Esophagus squamous epithelium (tissue), 5 donors: Measurements from ENCODE around the gene PARVA. TPM values are rescaled to one million over a fixed set of nuclear protein-coding genes. Genes with fewer than 3 reads are reported as not detected.

ENCODE experiments used
- DNase-seq: peaks from one replicate; lab custom pipeline; 2025; lab: John Stamatoyannopoulos, UW
- H3K27ac ChIP-seq, 4 donors: fragments of 200-600 bp; sonication (generic); one replicate each; pipeline ENCODE4 v1.5.1; 2016 to 2019; ENCODE audit warnings: mild to moderate bottlenecking in 1 of 4
- H3K27me3 ChIP-seq, 4 donors: fragments of 200-600 bp; sonication (generic); 1 replicate in 3 of 4; 2 replicates in 1 of 4; pipeline versions ENCODE4 v1.5.1 to v1.6.0; 2017 to 2021; ENCODE audit warnings: antibody characterized with exemption in 1 of 4
- H3K36me3 ChIP-seq, 3 donors: fragments of 200-600 bp; sonication (generic); one replicate each; pipeline ENCODE4 v1.5.1; 2016 to 2019
- H3K4me1 ChIP-seq, 3 donors: fragments of 200-600 bp; sonication (generic); one replicate each; pipeline ENCODE4 v1.5.1; 2017 to 2019
- H3K4me3 ChIP-seq, 4 donors: fragments of 200-600 bp; sonication (generic); 1 replicate in 3 of 4; 2 replicates in 1 of 4; pipeline ENCODE4 v1.5.1; 2016 to 2019; ENCODE audit warnings: mild to moderate bottlenecking in 2 of 4, moderate library complexity in 1 of 4
- H3K9me3 ChIP-seq, 3 donors: fragments of 200-600 bp; sonication (generic); one replicate each; pipeline ENCODE4 v1.5.1; 2016 to 2019
- CTCF ChIP-seq, 6 experiments: fragments of 450-650 bp in 4 of 6; fragments of 200-600 bp in 2 of 6; sonication (generic) in 2 of 6; IDR thresholded peaks; one replicate each; pipeline ENCODE4 v1.5.1; 2016 to 2019; ENCODE audit warnings: antibody characterized with exemption in 6 of 6, mild to moderate bottlenecking in 4 of 6, moderate library complexity in 4 of 6
- POLR2A ChIP-seq, 4 donors: fragments of 450-650 bp; IDR thresholded peaks; one replicate each; pipeline ENCODE4 v1.6.1; 2017; ENCODE audit warnings: antibody characterized with exemption in 4 of 4, mild to moderate bottlenecking in 4 of 4, moderate library complexity in 3 of 4
- WGBS, 2 donors: methylation state at CpG; one replicate each; pipeline ENCODE4 v1.1.5; 2018; 5-methylcytosine and 5-hydroxymethylcytosine counted together
- intact Hi-C: fragments of 100-400 bp; cut with DNase I; formaldehyde crosslinking; loops from one replicate; pipeline ENCODE4 v1.15.0; 2022
- total RNA-seq, 4 donors: library from RNA; depleted of rRNA; stranded (reverse); fragments of >200 nt; gene quantifications; one replicate each; pipeline ENCODE4 v1.1.0, GENCODE V29; 2016
- donor health status: DM: yes; HTN: yes; CAD: no.

The PARVA gene
- total RNA-seq, 4 donors from 2014 or later, result 8.6 to 66.9 (median 16.2) TPM

- TF ChIP-seq CTCF (IDR thresholded peaks at IDR 0.05) (no peak), POLR2A (IDR thresholded peaks at IDR 0.05) (no peak)
- Histone ChIP-seq H3K36me3 (peaks cover 0 to 55% (median 0%) of the 10 kb centered on the region in 3 donors), H3K4me1 (peaks cover 0 to 30% (median 11%) of the 10 kb centered on the region in 3 donors), H3K4me3 (no peak overlapping the region), H3K27me3 (no peaks in the 10 kb centered on the region), H3K27ac (peak overlapping the region; percentile 5 to 43 (median 12)), H3K9me3 (no peaks in the 10 kb centered on the region)
- WGBS, 2 donors, result 66 to 90% methylated on average over 2 to 3 of the region's 3 CpGs
- DNase-seq, result no peak
- intact Hi-C loops, result no loop called here
Measured at GRCh38 chr11:12503039-12503484, 125.7 kb downstream of the PARVA start.

- TF ChIP-seq POLR2A (IDR thresholded peaks at IDR 0.05), result no peak
- TF ChIP-seq CTCF (IDR thresholded peaks at IDR 0.05), result no peak
- intact Hi-C loops, result no loop called here
- WGBS, 2 donors, result 44 to 45% methylated on average over 3 of the region's 3 CpGs
- DNase-seq, result no peak
- Histone ChIP-seq H3K4me1 (peaks cover 0 to 38% (median 14%) of the 10 kb centered on the region in 3 donors), H3K4me3 (no peak overlapping the region), H3K27me3 (no peaks in the 10 kb centered on the region), H3K9me3 (no peaks in the 10 kb centered on the region), H3K36me3 (peaks cover 0 to 47% (median 0%) of the 10 kb centered on the region in 3 donors), H3K27ac (peak overlapping the region in 1 of 4 donors; percentile 43)
Measured at GRCh38 chr11:12503886-12504285, 126.5 kb downstream of the PARVA start.

GRCh38 chr11:12505183-12505582 lies 127.8 kb downstream of the PARVA start:
- no peaks in the 10 kb centered on the region for H3K9me3 ChIP-seq
- TF ChIP-seq CTCF (IDR thresholded peaks at IDR 0.05) (no peak), POLR2A (IDR thresholded peaks at IDR 0.05) (no peak)
- no peak overlapping the region for H3K27ac ChIP-seq
- no peak for DNase-seq
- H3K4me1 ChIP-seq, result peaks cover 0 to 47% (median 14%) of the 10 kb centered on the region in 3 donors
- no peak overlapping the region for H3K4me3 ChIP-seq
- no peaks in the 10 kb centered on the region for H3K27me3 ChIP-seq
- intact Hi-C loops, result no loop called here
- 76 to 87% methylated on average over 2 of the region's 2 CpGs for WGBS, 2 donors
- H3K36me3 ChIP-seq, result peaks cover 0 to 44% (median 0%) of the 10 kb centered on the region in 3 donors

GRCh38 chr11:12506404-12506921 lies 129.1 kb downstream of the PARVA start:
- DNase-seq, result no peak
- H3K4me3 ChIP-seq, result no peak overlapping the region
- H3K36me3 ChIP-seq, result peaks cover 0 to 47% (median 0%) of the 10 kb centered on the region in 3 donors
- peaks cover 0 to 47% (median 14%) of the 10 kb centered on the region in 3 donors for H3K4me1 ChIP-seq
- H3K27ac ChIP-seq, result peak overlapping the region in 3 of 4 donors; percentile 3 to 68 (median 56)
- no peaks in the 10 kb centered on the region for H3K27me3 ChIP-seq
- TF ChIP-seq CTCF (IDR thresholded peaks at IDR 0.05) (no peak), POLR2A (IDR thresholded peaks at IDR 0.05) (no peak)
- intact Hi-C loops, result no loop called here
- H3K9me3 ChIP-seq, result no peaks in the 10 kb centered on the region

- TF ChIP-seq POLR2A (IDR thresholded peaks at IDR 0.05), result no peak
- no peak for TF ChIP-seq CTCF (IDR thresholded peaks at IDR 0.05)
- WGBS, 2 donors, result 61 to 81% methylated on average over 2 to 4 of the region's 4 CpGs
Measured at GRCh38 chr11:12507391-12507790, 130.0 kb downstream of the PARVA start.

More at GRCh38 chr11:12507391-12507790, 130.0 kb downstream of the PARVA start:
- H3K4me1 ChIP-seq, result peaks cover 0 to 45% (median 14%) of the 10 kb centered on the region in 3 donors
- H3K27ac ChIP-seq, result peak overlapping the region in 3 of 4 donors; percentile 56 to 80 (median 68)
- H3K4me3 ChIP-seq, result no peak overlapping the region
- intact Hi-C loops, result no loop called here
- peaks cover 0 to 49% (median 0%) of the 10 kb centered on the region in 3 donors for H3K36me3 ChIP-seq
- no peaks in the 10 kb centered on the region for H3K27me3 ChIP-seq
- DNase-seq, result no peak
- H3K9me3 ChIP-seq, result no peaks in the 10 kb centered on the region
